Ovary (tissue), 9 donors: Measurements from ENCODE around the gene FIGN. TPM values are rescaled to one million over a fixed set of nuclear protein-coding genes. Genes with fewer than 3 reads are reported as not detected.

ENCODE experiments used
- DNase-seq, 5 donors: peaks; one replicate each; pipeline ENCODE4 v3.0.0-alpha.2; 2019 to 2020
- H3K27ac ChIP-seq, 2 donors: fragments of 200-600 bp; one replicate each; pipeline versions ENCODE4 v1.5.1 to v1.8.0; 2019 to 2022
- H3K27me3 ChIP-seq: fragments of 200-600 bp; one replicate; pipeline ENCODE4 v1.8.0; 2022
- H3K36me3 ChIP-seq: fragments of 200-600 bp; sonication (generic); one replicate; pipeline ENCODE4 v1.5.1; 2019
- H3K4me1 ChIP-seq: one replicate; pipeline ENCODE4 v1.8.1; 2013; ENCODE audit warnings: mild to moderate bottlenecking, moderate library complexity; ENCODE audit not compliant: insufficient read depth
- H3K4me3 ChIP-seq: fragments of 200-600 bp; sonication (generic); one replicate; pipeline ENCODE4 v1.5.1; 2017
- H3K9me3 ChIP-seq, 2 donors: fragments of 200-600 bp in 1 of 2; sonication (generic) in 1 of 2; one replicate each; pipeline versions ENCODE4 v1.5.1 to v1.8.1; 2013 to 2019; ENCODE audit warnings: mild to moderate bottlenecking in 1 of 2, moderate library complexity in 1 of 2
- CTCF ChIP-seq, 3 donors: fragments of 450-650 bp in 2 of 3; fragments of 200-600 bp in 1 of 3; IDR thresholded peaks; one replicate each; pipeline versions ENCODE4 v1.5.1 to v1.8.0; 2016 to 2022; ENCODE audit warnings: antibody characterized with exemption in 3 of 3, mild to moderate bottlenecking in 1 of 3
- EP300 ChIP-seq: sonication (generic); formaldehyde crosslinking; IDR thresholded peaks from one replicate; pipeline ENCODE4 v1.6.1; 2017; ENCODE audit warnings: antibody characterized with exemption
- POLR2A ChIP-seq: fragments of 450-650 bp; IDR thresholded peaks from one replicate; pipeline ENCODE4 v1.6.1; 2017; ENCODE audit warnings: antibody characterized with exemption, mild to moderate bottlenecking, moderate library complexity
- WGBS, 3 donors: extraction: QIAGEN DNeasy Blood & Tissue Kit in 1 of 3; methylation state at CpG; one replicate each; pipeline versions ENCODE4 v1.1.5 to v1.1.7; 2013 to 2017; 5-methylcytosine and 5-hydroxymethylcytosine counted together
- intact Hi-C, 4 donors: fragments of 100-400 bp; cut with DNase I; formaldehyde crosslinking; loops; one replicate each; pipeline versions ENCODE4 v1.11.0 to v1.15.1; 2022 to 2023
- polyA plus RNA-seq, 2 donors: library from polyadenylated mRNA; stranded (reverse); fragments of 200-250 nt in 1 of 2; fragments of 350-450 nt in 1 of 2; fragmentation: Illumina TruSeq in 1 of 2; extraction: RNeasy Lipid Tissue Mini Kit (QIAGEN cat#74804) in 1 of 2; gene quantifications; one replicate each; pipeline ENCODE4 v1.2.3, GENCODE V29; 2013 to 2014
- total RNA-seq, 7 donors: library from RNA; depleted of rRNA in 2 of 7; stranded (reverse); fragments of >200 nt in 2 of 7; fragmentation: NEBNext Ultra II Directional in 3 of 7; extraction: Animal tissue kit (Norgen Biotek cat#: 25700) in 3 of 7; gene quantifications; one replicate each; pipeline versions ENCODE4 v1.1.0 to v1.2.4, GENCODE V29; 2016 to 2023
- donor health status: DM: no; HTN: no; CAD: no; lungs with moderate emphysema.
- donor health status: DM: no; HTN: no; CAD: no.
- donor health status: Bipolar disorder and iron deficiency.
- donor health status: DM: yes; HTN: yes; CAD: no.
- donor health status: DM: no; HTN: no; CAD: no.
- donor health status: DM: yes; HTN: yes; CAD: no.

The FIGN gene
- total and polyA plus RNA-seq, 9 donors, result 2.4 to 15.5 (median 8.9) TPM

GRCh38 chr2:163751696-163752095 is 15.9 kb upstream of the FIGN start:
- H3K9me3 ChIP-seq, result no peaks in the 10 kb centered on the region
- DNase-seq, result no peak
- H3K27me3 ChIP-seq, result no peaks in the 10 kb centered on the region
- no peak for TF ChIP-seq POLR2A
- H3K4me1 ChIP-seq, result peaks cover 2% of the 10 kb centered on the region
- no peak overlapping the region for H3K27ac ChIP-seq
- H3K4me3 ChIP-seq, result no peak overlapping the region
- H3K36me3 ChIP-seq, result no peaks in the 10 kb centered on the region
- intact Hi-C loops, result no loop called here

- TF ChIP-seq EP300, result no peak
- TF ChIP-seq CTCF (IDR thresholded peaks at IDR 0.05), result no peak
- no peak for TF ChIP-seq POLR2A
- no peak for DNase-seq
- H3K9me3 ChIP-seq, result no peaks in the 10 kb centered on the region
- H3K27ac ChIP-seq, result no peak overlapping the region
- intact Hi-C loops, result no loop called here
- H3K27me3 ChIP-seq, result no peaks in the 10 kb centered on the region
- H3K4me1 ChIP-seq, result peaks cover 2% of the 10 kb centered on the region
- no peak overlapping the region for H3K4me3 ChIP-seq
- no peaks in the 10 kb centered on the region for H3K36me3 ChIP-seq
These were observed 12.6 kb upstream of the FIGN start for GRCh38 chr2:163748420-163748819.

- Histone ChIP-seq H3K9me3 (no peaks in the 10 kb centered on the region), H3K27ac (no peak overlapping the region), H3K27me3 (no peaks in the 10 kb centered on the region), H3K4me1 (no peaks in the 10 kb centered on the region), H3K36me3 (no peaks in the 10 kb centered on the region), H3K4me3 (no peak overlapping the region)
- intact Hi-C loops, result no loop called here
- DNase-seq, result no peak
- 83 to 85% (median 85%) methylated on average over 5 of the region's 5 CpGs for WGBS, 3 donors
- TF ChIP-seq EP300 (no peak), POLR2A (no peak), CTCF (IDR thresholded peaks at IDR 0.05) (no peak)
These were observed 5.6 kb upstream of the FIGN start for GRCh38 chr2:163741435-163741834.

DNA sequence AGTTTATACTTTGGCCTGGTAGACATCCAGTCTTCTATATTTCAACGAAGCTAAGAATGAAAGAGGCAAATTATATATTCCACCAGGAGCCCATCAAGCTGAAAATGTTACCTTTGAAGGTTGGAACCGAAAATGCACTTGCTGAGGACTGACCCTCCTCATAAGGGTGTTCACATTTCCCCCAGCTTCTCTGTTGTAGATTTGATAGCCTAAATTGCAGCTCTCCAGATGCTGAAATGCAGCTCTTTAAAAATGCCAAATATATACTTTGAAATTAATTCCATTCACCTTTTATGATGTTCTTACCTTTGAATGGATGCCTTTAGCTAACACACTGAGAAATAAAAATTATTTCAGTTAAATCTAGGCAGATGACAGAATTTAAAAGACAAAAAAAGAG is 1.8 kb upstream of the FIGN start:
- WGBS, 3 donors, result 81 to 87% (median 85%) methylated on average over 2 of the region's 2 CpGs
- Histone ChIP-seq H3K9me3 (no peaks in the 10 kb centered on the region), H3K27ac (no peak overlapping the region)

DNA sequence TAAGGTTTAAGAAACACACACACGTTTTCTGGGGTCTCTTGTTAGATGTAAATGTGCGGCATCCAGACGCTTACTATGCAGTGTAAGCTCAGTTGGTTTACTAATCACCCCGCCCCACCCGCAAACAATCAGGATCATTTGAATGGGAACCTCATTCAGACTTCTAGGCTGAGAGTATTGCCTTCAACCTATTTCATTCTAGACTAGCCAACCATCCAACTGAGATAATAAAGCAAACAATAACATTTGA is 1.3 kb upstream of the FIGN start:
- Histone ChIP-seq H3K4me1 (no peaks in the 10 kb centered on the region), H3K36me3 (no peaks in the 10 kb centered on the region), H3K27me3 (no peaks in the 10 kb centered on the region), H3K9me3 (no peaks in the 10 kb centered on the region), H3K4me3 (peak overlapping the region; percentile 62), H3K27ac (peak overlapping the region in 1 of 2 donors; percentile 98)
- DNase-seq, result no peak
- intact Hi-C loops, result loop anchor here in 1 of 4 donors (10.0 kb wide), 1 partner anchor 392 kb away; no protein-coding TSS in a partner anchor
- 51 to 55% (median 53%) methylated on average over 5 of the region's 5 CpGs for WGBS, 3 donors
- TF ChIP-seq POLR2A, result no peak
- TF ChIP-seq CTCF (IDR thresholded peaks at IDR 0.05), result no peak
- no peak for TF ChIP-seq EP300

More for the DNA sequence above, 1.8 kb upstream of the FIGN start:
- no peaks in the 10 kb centered on the region for H3K4me1 ChIP-seq
- TF ChIP-seq EP300 (no peak), CTCF (IDR thresholded peaks at IDR 0.05) (no peak), POLR2A (no peak)
- H3K27me3 ChIP-seq, result no peaks in the 10 kb centered on the region
- DNase-seq, result no peak
- H3K36me3 ChIP-seq, result no peaks in the 10 kb centered on the region
- no peak overlapping the region for H3K4me3 ChIP-seq
- intact Hi-C loops, result loop anchor here in 1 of 4 donors (10.0 kb wide), 1 partner anchor 393 kb away; no protein-coding TSS in a partner anchor
